ENCODE results near the gene VMP1.
"Not testable (repeated sequence)": the region's sequence is repeated elsewhere in the genome, so short reads cannot be mapped to it uniquely, and the experiment has no call there.

VMP1 gene

DNA sequence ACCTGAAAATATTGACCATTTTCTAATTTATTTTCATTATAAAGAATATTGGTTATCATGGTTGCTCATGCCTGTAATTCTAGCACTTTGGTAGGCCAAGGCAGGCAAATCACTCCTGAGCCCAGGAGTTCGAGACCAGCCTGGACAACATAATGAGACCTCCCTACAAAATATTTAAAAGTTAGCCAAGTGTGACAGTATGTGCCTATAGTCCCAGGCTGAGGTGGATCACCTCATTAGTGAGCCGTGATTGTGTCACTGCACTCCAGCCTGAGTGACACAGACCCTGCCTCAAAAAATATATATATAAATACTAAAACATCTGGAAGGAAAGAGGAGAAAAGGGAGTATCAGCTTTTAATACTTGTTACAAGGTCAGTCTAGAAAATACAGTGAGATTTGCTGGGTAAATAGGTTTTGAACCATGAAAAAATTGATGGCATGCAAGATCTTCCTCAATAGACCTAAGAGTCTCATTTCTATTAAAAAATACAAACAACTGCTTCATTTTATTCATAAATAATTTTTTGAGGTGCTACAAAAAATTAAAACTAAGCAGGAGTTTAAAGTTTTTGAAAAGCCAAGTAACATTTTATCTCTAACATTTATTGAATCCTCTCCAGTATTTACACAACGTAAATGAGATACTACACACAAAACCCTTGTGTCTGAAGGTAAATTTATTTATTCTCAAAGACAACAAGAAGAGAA is 137.6 kb downstream of the VMP1 start:
- no peak overlapping the region for H3K4me3 ChIP-seq (ENCODE audit: low read depth, low read length)
- DNase-seq (ENCODE audit: low read depth) = no peak

DNA sequence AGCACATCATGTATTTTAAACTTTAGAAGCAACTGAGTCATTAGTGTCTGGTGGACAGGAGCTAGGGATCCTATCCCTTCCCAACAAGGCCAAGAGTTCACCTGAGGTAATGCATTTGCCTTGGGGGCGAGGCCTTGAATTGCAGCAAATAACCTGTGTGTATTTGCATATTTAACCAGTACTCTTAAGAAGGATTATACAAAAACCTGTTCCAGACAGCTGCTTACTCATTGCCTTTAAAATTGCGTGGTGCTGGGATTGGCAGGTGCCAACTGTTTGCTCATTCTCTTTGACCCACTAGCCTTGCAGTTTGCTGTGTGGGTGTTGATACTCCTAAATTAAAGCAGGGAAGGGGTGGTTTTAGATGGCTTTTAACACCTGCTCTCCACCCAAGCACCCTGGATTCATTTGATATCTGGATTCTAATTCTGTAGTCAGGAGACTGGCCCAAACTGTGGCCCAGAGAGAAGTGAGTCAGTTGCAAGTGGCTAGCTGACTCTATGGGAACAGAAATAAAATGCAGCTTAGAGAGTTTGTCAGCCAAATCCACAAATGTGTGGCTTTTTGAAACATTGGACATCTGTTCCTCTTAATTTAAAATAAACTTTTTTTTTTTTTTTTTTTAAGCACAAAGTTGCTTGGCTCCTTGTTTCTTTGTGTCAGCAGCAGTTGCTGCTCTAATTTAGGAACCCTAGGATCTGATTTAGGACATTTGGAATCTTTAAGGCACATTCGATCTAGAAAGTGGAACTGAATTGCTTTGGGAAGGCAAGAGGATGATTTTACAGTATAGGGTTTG is 138.3 kb downstream of the VMP1 start:
- no peak overlapping the region for H3K4me3 ChIP-seq (ENCODE audit: low read depth, low read length)
- DNase-seq (ENCODE audit: low read depth) = peak; percentile 45

More for the DNA sequence above, 137.6 kb downstream of the VMP1 start:
- TF ChIP-seq, protein P1, sequence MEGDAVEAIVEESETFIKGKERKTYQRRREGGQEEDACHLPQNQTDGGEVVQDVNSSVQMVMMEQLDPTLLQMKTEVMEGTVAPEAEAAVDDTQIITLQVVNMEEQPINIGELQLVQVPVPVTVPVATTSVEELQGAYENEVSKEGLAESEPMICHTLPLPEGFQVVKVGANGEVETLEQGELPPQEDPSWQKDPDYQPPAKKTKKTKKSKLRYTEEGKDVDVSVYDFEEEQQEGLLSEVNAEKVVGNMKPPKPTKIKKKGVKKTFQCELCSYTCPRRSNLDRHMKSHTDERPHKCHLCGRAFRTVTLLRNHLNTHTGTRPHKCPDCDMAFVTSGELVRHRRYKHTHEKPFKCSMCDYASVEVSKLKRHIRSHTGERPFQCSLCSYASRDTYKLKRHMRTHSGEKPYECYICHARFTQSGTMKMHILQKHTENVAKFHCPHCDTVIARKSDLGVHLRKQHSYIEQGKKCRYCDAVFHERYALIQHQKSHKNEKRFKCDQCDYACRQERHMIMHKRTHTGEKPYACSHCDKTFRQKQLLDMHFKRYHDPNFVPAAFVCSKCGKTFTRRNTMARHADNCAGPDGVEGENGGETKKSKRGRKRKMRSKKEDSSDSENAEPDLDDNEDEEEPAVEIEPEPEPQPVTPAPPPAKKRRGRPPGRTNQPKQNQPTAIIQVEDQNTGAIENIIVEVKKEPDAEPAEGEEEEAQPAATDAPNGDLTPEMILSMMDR (IDR thresholded peaks at IDR 0.05; ENCODE audit: low read depth, low read length) = no peak
- no peak for TF ChIP-seq POLR2A (IDR thresholded peaks at IDR 0.05; ENCODE audit: extremely low read depth, insufficient read length)
- TF ChIP-seq, protein P2, sequence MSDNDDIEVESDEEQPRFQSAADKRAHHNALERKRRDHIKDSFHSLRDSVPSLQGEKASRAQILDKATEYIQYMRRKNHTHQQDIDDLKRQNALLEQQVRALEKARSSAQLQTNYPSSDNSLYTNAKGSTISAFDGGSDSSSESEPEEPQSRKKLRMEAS (IDR thresholded peaks at IDR 0.05; ENCODE audit: low read depth, low read length) = no peak
- TF ChIP-seq MYC (IDR thresholded peaks at IDR 0.05; ENCODE audit: low read depth, low read length) = no peak

GRCh38 chr17:59846394-59847165 is 139.1 kb downstream of the VMP1 start:
- H3K4me3 ChIP-seq (ENCODE audit: low read depth, low read length) = no peak overlapping the region
- no peak for DNase-seq (ENCODE audit: low read depth)

More for the DNA sequence above, 138.3 kb downstream of the VMP1 start:
- TF ChIP-seq MYC (IDR thresholded peaks at IDR 0.05; ENCODE audit: low read depth, low read length) (no peak), POLR2A (IDR thresholded peaks at IDR 0.05; ENCODE audit: extremely low read depth, insufficient read length) (no peak)
- TF ChIP-seq, protein P2 (IDR thresholded peaks at IDR 0.05; ENCODE audit: low read depth, low read length) = no peak
- TF ChIP-seq, protein P1 (IDR thresholded peaks at IDR 0.05; ENCODE audit: low read depth, low read length) = no peak

DNA sequence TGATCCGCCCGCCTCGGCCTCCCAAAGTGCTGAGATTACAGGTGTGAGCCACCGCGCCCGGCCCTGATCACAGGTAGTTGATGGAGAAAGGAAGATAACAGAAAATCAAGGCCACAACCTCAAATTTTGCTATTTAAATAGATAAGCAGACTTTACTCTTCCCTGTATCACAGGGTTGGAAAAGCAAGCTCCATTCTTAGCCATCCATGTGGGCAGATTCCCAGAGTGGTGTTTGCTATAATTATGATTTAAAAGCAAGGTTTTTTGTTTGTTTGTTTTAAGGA is 140.9 kb downstream of the VMP1 start:
- TF ChIP-seq MYC (IDR thresholded peaks at IDR 0.05; ENCODE audit: low read depth, low read length) = no peak
- TF ChIP-seq, protein P1 (IDR thresholded peaks at IDR 0.05; ENCODE audit: low read depth, low read length) = no peak
- TF ChIP-seq, protein P2 (IDR thresholded peaks at IDR 0.05; ENCODE audit: low read depth, low read length) = no peak
- TF ChIP-seq POLR2A (IDR thresholded peaks at IDR 0.05; ENCODE audit: extremely low read depth, insufficient read length) = no peak
- no peak for DNase-seq (ENCODE audit: low read depth)
- H3K4me3 ChIP-seq (ENCODE audit: low read depth, low read length) = no peak overlapping the region

More at GRCh38 chr17:59846394-59847165, 139.1 kb downstream of the VMP1 start:
- no peak for TF ChIP-seq POLR2A (IDR thresholded peaks at IDR 0.05; ENCODE audit: extremely low read depth, insufficient read length)
- 0 out of 2 replicates have a peak, but pooled peaks have one; percentile 7 for TF ChIP-seq MYC (IDR thresholded peaks at IDR 0.05; ENCODE audit: low read depth, low read length)

DNA sequence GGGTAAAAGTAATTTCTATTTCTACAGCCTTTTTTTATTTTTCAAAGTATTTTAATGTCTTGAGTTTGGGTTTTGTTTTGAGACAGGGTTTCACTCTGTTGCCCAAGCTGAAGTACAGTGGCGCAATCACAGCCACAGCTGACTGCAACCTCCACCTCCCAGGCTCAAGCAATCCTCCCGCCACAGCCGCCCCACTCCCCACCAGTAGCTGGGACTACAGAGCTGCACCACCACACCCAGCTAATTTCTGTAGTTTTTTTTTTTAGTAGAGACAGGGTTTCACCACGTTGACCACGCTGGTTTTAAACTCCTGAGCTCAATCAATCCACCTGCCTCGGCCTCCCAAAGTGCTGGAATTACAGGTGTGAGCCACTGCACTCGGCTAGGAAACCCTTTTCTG is 141.3 kb downstream of the VMP1 start:
- no peak for TF ChIP-seq MYC (IDR thresholded peaks at IDR 0.05; ENCODE audit: low read depth, low read length)
- TF ChIP-seq, protein P2 (IDR thresholded peaks at IDR 0.05; ENCODE audit: low read depth, low read length) = peak; percentile 31; the same call in 1 of the 2 replicates
- TF ChIP-seq POLR2A (IDR thresholded peaks at IDR 0.05; ENCODE audit: extremely low read depth, insufficient read length) = no peak
- TF ChIP-seq, protein P1 (IDR thresholded peaks at IDR 0.05; ENCODE audit: low read depth, low read length) = no peak

DNA sequence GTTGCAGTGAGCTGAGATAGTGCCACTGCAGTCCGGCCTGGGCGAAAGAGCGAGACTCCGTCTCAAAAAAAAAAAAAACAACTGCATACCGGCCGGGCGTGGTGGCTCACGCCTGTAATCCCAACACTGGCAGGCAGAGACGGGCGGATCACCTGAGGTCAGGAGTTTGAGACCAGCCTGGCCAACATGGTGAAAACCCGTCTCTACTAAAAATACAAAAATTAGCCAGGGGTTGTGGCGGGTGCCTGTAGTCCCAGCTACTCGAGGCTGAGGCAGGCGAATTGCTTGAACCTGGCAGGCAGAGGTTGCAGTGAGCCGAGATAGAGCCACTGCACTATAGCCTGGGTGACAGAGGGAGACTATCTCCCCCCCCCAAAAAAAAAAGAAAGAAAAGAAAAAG is 142.9 kb downstream of the VMP1 start:
- not testable (repeated sequence) for DNase-seq (ENCODE audit: low read depth); H3K4me3 ChIP-seq (ENCODE audit: low read depth, low read length)

More for the DNA sequence above, 141.3 kb downstream of the VMP1 start:
- H3K4me3 ChIP-seq (ENCODE audit: low read depth, low read length) = no peak overlapping the region
- peak; percentile 91 for DNase-seq (ENCODE audit: low read depth)

Measured in NB4 (cell line).